GM10847 (cell line): ENCODE measurements around the gene SPEG.

Experiments used
- POLR2A ChIP-seq: IDR thresholded peaks from 2 replicates; pipeline ENCODE4 v1.6.1; 2011; ENCODE audit not compliant: insufficient read length; ENCODE audit errors: extremely low read depth

SPEG gene

DNA sequence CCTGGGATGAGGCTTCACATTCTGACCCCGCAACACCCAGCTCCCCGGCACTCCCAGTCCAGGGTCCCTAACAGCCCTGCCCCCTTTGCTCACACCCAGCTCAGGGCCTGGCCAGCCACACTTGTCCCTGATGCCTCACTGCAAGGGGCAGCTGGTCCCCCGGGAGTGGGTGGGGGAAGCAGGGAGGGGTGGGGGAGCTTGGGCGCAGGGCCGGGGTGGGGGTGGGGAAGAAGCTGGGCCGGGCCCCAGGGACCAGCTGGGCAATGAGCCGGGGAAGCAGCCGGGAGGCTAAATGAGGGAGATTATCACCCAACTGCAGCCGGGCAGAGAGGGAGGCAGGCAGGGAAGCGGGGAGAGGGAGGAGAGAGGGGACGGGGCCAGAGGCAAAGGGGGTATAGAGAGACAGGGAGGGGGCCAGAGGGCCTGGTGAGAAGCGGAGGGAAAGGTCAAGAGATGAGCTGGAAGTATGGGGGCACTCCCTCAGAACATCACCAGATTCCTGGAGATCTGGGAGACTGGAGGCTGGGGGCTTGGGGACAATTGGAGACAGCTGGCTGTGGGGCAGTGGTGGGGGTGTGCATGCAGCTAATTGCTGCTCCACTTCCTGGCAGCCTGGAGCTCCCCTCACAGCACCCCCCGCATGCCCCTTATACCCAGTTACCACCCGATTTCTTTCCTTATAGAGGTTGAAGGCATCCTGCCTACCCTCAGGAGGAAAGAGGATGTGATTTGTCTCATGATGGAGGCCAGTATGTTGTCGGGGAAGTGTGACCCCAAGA is 77.1 kb downstream of the SPEG start:
- no peak for TF ChIP-seq POLR2A

DNA sequence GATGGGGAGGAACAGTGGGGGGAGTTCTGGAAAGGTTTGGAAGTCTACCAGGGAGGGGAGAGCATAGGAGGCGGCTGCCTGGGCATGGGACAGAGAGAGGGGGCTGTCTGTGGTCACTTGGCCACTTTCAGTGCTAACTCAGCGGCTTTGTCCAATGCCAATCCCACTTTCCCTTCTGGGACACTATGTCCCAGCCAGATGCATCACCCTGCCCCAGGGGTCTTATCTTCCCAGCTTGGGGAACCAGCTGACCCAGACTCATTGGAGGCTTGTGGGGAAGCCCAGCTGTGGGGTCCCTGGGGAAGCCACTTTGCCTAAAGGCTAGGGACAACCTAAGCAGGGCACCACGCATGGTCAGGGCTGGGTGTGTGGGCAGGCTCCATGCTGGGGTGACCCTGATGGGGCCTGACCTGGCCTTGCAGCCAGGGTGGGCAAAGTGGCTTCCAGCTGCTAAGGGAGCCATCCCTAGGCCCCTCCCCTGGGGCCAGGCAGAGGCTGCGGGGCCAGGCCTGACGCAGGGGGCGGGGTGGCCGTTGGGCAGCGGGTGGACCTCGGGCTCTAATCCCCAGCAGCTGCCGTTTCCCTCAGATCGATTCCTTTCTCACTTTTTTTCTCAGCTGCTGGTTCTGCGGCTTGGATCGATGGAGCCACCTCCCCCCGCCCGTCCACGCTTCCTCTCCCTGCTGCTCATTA is 78.0 kb downstream of the SPEG start:
- TF ChIP-seq POLR2A, result no peak

DNA sequence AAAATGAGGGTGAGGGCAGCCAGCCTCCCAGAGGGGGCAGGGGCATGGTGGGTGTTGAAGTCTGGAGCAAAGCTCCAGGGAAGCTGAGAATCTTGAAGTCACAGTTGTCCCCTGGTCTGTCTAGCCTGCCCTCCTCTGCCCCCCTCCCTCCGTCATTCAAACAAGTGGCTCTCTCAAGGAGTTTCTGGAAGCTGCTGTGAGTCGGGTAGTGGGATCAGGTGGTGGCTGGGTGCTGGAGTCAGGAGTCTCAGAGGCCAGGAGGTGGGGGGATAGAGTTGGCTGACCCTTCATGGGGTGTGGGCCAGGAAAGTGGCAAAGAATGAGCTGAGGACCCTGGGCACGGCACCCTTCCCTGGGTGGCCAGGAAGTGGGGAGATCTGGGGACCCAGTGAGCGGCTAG is 79.1 kb downstream of the SPEG start:
- no peak for TF ChIP-seq POLR2A

DNA sequence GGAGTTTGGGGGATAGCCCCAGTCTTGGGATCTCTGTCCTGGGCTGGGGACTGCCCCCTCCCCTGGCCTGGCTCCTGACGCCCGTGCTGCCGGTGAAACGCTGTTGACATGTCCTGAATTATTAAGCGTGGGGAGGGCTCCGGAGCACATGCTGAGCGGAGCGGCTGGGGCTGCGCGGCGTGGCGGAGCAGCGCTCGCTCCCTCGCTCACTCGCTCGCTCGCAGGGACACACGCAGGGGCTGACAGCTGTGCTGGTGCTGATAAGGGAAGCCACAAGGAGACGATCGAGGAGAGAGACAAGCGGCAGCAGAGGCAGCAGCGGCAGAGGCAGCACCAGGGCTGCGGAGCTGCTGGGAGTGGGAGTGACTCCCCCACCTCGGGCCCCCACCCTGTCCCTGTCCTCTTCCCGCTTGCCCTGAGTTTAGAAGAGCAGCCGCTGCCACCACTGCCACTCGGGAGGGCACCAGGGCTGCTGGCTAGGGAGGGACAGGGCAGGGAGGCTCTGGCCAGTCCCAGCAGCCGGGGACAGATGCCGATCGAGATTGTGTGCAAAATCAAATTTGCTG is 79.6 kb downstream of the SPEG start, which contains the start of gene ASIC4:
Gene ASIC4 (plus strand): TSS at position 287 of the 566 bp plus-strand sequence. CDS start 243 bp downstream, at position 530.
- TF ChIP-seq POLR2A, result no peak

DNA sequence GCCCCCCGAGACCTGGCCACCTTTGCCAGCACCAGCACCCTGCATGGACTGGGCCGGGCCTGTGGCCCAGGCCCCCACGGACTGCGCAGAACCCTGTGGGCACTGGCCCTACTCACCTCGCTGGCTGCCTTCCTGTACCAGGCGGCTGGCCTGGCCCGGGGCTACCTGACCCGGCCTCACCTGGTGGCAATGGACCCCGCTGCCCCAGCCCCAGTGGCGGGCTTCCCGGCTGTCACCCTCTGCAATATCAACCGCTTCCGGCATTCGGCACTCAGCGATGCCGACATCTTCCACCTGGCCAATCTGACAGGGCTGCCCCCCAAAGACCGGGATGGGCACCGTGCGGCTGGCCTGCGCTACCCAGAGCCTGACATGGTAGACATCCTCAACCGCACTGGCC is 80.2 kb downstream of the SPEG start:
- no peak for TF ChIP-seq POLR2A

DNA sequence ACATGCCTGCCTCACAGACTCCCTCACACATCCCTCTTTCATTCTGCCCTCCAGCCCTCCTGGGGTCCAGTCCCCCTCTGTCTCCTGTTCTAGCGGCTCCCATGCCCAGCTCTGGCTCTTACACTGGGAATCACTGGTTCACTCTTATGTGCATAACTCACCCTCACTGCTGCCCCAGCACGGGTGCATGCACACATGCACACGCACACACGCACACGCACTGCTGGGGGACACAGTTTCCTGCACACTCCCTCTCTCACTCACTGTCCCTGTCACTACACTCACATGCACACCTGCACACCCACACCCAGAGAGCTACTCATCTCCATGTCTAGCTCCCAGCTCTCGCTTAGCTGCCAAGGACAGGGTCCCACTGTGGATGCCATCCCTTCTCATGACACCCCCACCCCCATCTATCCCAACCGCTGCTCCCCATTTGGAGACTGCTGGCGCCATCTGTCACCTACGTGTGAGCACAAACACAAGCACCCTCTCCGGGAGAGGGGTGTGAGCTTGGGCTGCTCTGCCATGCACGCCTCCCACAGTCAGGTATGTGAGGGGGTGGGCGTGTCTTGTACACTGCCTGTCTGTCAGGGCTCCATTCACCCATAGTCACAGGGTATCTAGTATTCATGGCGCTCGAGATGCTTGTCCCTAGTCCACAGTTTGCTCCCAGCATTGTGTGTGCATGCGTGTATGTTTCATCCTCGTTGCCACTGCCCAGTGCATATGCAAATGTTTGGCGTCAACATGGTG is 81.4 kb downstream of the SPEG start:
- TF ChIP-seq POLR2A, result no peak

DNA sequence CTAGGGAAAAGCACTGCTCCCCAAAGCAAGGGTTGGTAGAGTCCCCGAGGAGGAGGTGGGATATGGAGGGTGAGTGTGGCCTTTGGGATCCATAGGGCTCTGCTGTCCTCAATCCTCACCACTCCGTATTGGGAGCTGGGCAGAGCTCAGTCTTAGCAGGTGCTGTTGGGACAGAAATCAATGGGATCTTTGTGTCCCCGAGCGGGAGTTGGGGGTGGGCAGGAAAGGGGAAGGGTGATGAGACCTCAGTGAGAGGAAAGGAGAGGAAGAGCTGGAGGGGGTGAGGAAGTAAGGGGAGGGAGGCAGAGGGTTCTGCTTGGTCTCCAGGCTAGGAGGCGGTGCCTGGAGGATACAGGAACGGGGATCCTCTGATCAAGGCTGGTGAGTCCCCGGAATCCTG is 82.2 kb downstream of the SPEG start:
- no peak for TF ChIP-seq POLR2A

DNA sequence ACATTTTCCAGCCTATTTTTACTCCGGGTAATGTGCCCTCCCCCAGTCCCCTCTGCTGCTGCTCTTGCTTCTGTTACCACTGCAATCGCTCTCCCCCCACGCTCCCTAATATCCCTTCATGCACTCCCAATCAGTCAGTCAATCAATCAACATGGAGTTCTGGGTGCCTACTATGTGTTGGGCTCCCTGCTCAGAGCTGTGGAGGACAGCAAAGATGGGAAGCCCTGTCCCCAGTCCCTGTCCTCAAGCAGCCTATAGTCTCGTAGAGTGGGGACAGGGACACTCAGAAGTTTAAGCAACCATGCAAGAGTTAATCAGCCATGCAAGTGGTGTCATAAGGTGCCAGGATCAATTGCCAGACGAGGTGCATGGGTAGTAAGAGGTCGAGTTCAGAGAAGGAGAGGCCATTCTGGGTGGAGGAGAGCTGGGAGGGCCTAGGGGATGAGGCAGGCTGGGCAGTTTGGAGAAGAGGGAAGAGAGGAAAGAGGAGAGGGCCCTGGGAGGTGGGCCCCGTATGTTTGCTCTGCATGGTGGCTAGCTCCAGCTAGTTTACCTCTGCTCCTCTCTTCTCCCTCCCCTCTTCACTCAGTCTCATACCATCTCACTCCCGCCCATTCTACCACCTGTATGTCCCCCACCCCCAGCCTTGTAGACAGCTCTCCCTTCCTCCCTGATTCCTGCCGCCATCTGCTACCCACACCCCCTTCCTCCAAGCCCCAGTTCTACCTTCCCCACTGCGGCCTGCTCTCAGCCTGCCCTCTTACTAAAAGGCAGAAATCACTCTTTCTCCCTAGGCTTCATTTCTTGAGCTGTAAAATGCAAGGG is 83.5 kb downstream of the SPEG start:
- no peak for TF ChIP-seq POLR2A

DNA sequence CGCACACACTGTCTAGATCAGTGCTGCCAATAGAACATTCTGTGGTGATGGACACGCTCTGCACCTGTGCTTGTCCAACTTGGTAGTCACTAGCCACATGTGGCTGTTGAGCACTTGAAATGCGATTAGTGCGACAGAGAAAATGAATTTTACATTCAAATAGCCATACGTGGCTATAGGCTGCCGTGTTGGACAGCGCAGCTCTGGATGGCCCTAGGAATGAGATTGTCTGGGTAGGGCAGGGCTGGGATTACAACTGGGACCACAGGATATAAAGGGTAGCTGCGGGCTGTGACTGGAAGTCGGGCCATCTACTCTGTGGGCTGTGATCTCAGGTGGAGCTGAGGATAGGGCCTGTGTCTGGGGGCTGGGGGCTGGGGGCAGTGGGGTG is 84.9 kb downstream of the SPEG start:
- no peak for TF ChIP-seq POLR2A

DNA sequence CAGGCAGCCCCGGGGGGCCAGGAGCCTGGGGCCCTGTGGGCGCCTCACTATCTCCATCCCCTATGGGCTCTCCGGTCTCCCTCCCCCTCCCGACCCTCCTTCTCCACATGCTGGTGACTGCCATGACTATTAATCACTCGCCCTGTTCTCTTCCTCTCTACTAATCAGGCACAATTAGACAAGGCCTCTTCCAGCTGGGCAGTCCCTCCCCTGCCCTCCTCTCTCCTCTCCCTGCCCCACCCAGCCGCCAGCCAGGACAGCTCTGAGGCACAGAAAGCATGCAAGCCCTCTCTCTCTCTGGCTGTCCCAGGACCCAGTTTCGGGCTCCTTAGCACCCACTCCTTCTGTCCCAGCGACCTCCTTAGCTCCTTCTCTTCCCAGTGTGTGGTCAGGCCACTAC is 85.4 kb downstream of the SPEG start:
- no peak for TF ChIP-seq POLR2A

DNA sequence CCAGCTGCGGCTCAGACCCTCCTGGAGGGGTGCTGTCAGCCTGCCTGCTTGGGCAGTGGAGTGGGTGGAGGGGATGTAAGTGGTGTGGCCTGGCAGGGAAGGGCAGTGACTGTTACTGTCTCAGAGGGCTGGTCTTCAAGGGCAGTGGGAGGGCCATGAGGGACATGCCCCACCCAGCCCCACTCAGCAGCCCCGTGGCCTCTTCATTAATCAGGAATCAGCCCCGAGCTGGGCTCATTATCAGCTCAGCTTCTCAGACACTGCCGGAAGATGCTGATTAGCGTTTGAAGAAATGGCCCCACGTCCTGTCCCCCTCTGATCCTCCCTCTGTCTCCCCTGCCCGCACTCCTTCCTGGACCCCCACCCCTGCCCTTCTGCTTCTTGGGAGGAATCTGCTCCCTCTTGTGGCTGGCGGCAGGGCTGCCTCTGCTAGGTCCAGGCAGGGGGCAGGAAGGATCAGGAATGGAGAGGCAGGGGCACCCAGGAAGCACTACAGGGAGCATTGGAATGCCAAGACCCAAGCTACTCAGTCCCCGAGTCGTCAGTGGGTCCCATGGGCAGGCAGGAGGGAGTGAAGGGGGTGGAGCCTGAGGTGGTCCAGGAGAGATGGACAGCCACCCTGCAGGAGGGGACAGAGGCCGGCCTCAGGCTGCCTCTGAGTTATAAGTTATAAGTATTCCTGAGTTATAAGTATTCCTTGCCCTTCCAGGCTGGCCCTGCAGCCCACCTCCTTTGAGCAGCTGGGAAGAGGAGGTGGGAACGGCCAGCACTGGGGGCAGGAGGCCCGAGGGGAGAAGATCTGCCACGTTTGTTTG is 86.6 kb downstream of the SPEG start:
- no peak for TF ChIP-seq POLR2A

DNA sequence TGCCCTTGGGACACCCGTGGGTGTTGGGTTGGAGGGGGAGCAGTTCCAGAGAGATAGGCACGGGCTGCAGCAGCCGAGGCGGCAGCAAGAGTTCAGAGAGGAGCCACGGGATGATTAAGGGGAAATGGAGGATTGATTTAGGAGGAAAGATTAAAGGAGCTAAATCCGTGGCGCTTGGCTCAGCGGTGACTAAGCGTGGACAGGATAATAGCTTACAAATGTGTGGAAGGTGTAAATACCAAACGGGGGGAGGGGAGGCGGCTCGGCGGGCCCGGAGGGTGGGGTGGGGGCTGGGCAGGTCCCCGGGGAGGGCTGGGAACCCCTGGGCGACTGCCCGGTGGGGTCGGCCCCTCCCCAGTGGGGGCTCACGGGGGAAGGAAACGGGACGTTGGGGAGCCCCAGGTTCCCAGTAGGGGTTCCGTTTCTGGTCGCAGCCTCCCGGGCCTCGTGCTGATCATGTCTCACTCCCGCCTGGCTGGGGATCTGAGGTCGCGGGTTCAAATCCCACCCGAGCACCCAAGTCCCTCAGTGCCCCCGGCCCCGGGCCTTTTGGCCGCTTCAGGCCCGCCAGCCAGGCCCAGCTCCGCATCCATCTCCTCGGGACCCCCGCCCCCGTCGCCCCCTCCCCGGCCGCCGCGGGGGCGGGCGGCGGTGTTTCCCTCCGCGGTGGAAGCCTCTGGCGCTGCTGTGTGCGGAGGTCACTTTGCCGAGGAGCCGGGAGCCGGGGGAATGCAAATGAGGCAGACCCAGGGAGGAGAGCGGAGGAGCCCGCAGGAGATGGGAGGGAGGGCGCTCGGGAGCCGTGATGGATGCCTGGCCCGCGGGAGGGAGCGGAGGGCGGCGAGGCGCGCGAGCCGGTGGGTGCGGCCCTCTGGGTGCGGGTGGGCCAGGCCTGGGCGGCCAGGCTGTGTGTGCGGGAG is 87.7 kb downstream of the SPEG start:
- no peak for TF ChIP-seq POLR2A
